Vagina (tissue), 2 donors: Measurements from ENCODE around the gene MTA3.

Experiments
- POLR2A ChIP-seq, 2 donors: fragments of 450-650 bp; IDR thresholded peaks; one replicate each; pipeline ENCODE4 v1.6.1; 2017; ENCODE audit warnings: antibody characterized with exemption in 2 of 2, mild to moderate bottlenecking in 2 of 2, moderate library complexity in 2 of 2
- POLR2AphosphoS5 ChIP-seq, 2 donors: sonication (generic); formaldehyde crosslinking; IDR thresholded peaks; one replicate each; pipeline ENCODE4 v1.9.0; 2017; ENCODE audit warnings: antibody characterized with exemption in 2 of 2, mild to moderate bottlenecking in 2 of 2, low read depth in 1 of 2; ENCODE audit not compliant: insufficient read depth in 1 of 2

GRCh38 chr2:42742740-42743658, 174.6 kb downstream of the MTA3 start:
- TF ChIP-seq POLR2AphosphoS5 (IDR thresholded peaks at IDR 0.05; ENCODE audit: insufficient read depth in 1 of 2, low read depth in 1 of 2) (no peak), POLR2A (IDR thresholded peaks at IDR 0.05) (no peak)
